ENCODE measurements around the gene ATP6V1D. TPM values are rescaled to one million over a fixed set of nuclear protein-coding genes. Genes with fewer than 3 reads are reported as not detected.

Gene ATP6V1D
- polyA plus RNA-seq, 1 donor (not counting 4 experiments of a cell fraction or from before 2014, with no cell fraction given): 112 TPM

DNA sequence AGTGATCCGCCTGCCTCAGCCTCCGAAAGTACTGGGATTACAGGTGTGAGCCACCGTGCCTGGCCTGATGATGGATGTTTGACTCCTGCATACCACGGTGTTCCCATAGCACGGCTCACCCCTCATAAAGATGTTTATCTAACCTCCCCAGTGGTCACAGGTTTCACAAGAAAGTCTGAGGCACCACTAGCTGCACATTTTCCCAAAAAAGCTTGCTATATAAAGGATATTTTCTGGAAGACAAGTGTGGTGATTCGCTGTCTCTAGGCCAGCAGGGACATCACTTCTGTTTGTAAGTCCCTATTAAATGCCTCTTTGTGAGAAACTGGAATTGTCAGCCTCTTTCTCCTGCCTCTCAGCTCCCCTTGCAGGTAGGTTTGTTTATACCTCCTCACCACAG, 34.1 kb upstream of the ATP6V1D start:
- peaks cover 9% of the 10 kb centered on the region for H4K20me1 ChIP-seq (ENCODE audit: control insufficient read depth, extremely low read depth, insufficient read depth, low read length)
- no peaks in the 10 kb centered on the region for H3K4me1 ChIP-seq (ENCODE audit: control insufficient read depth, extremely low read depth, insufficient read depth, low read length)
- TF ChIP-seq EZH2 (IDR thresholded peaks at IDR 0.05; ENCODE audit: low read length): no peak
- TF ChIP-seq, protein P1, sequence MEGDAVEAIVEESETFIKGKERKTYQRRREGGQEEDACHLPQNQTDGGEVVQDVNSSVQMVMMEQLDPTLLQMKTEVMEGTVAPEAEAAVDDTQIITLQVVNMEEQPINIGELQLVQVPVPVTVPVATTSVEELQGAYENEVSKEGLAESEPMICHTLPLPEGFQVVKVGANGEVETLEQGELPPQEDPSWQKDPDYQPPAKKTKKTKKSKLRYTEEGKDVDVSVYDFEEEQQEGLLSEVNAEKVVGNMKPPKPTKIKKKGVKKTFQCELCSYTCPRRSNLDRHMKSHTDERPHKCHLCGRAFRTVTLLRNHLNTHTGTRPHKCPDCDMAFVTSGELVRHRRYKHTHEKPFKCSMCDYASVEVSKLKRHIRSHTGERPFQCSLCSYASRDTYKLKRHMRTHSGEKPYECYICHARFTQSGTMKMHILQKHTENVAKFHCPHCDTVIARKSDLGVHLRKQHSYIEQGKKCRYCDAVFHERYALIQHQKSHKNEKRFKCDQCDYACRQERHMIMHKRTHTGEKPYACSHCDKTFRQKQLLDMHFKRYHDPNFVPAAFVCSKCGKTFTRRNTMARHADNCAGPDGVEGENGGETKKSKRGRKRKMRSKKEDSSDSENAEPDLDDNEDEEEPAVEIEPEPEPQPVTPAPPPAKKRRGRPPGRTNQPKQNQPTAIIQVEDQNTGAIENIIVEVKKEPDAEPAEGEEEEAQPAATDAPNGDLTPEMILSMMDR (optimal IDR thresholded peaks at IDR 0.05 in 1 of 3, IDR thresholded peaks at IDR 0.05 in 1 of 3, conservative IDR thresholded peaks at IDR 0.05 in 1 of 3; ENCODE audit: extremely low read depth in 1 of 3, insufficient read depth in 2 of 3, low read length in 3 of 3): no peak
- no peak overlapping the region for H3K4me3 ChIP-seq (ENCODE audit: control insufficient read depth in 2 of 3, extremely low read depth in 1 of 3, insufficient read depth in 2 of 3, low read depth in 1 of 3, low read length in 3 of 3)
- no peak overlapping the region for H2AFZ ChIP-seq (ENCODE audit: control insufficient read depth, low read length)
- H3K27ac ChIP-seq (ENCODE audit: control insufficient read depth, insufficient read depth, low read length): no peak overlapping the region
- DNase-seq (ENCODE audit: low read depth, low spot score) (no peak), FAIRE-seq (no peak)
- H3K36me3 ChIP-seq (ENCODE audit: control insufficient read depth in 2 of 2, extremely low read depth in 1 of 2, insufficient read depth in 2 of 2, low read length in 2 of 2): peaks cover 47 to 72% of the 10 kb centered on the region in 2 experiments
- H3K4me2 ChIP-seq (ENCODE audit: control insufficient read depth, extremely low read depth, insufficient read depth, low read depth, low read length): no peak overlapping the region
- peaks cover 2% of the 10 kb centered on the region for H3K9me1 ChIP-seq (ENCODE audit: control insufficient read depth, extremely low read depth, insufficient read depth, low read length)
- dilution Hi-C loops (cut with MboI; ENCODE audit: extremely low pct_ligation_motif_present, low sequenced_read_pairs): no loop called here
- no peak overlapping the region for H3K9ac ChIP-seq (ENCODE audit: control insufficient read depth, extremely low read depth, insufficient read depth, low read length)
- no peaks in the 10 kb centered on the region for H3K9me3 ChIP-seq (ENCODE audit: control insufficient read depth, low read depth, low read length)
- no peaks in the 10 kb centered on the region for H3K27me3 ChIP-seq (ENCODE audit: control insufficient read depth, extremely low read depth, insufficient read depth, low read length)
- H3K79me2 ChIP-seq (ENCODE audit: control insufficient read depth, insufficient read depth, low read length): peaks cover 51% of the 10 kb centered on the region

DNA sequence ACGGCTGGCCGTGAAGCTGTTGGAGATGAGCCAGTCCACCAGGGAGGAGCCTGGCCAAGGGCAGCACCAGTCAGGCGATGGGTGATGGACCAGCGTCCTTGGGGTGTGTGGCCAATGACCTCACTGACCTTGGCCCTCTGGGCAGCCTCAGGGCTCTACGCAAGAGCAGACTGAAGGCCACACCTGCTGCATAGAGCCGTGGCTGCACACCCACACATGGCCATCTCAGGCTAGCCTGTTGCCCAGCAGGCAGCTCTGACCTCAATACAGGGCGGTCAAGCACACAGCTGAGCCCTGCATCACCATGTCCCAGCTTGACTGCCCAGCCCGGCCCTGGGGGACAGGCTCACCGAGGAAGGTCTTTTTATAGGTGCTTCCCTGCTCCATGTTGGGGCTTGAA, 33.2 kb upstream of the ATP6V1D start:
- TF ChIP-seq EZH2 (IDR thresholded peaks at IDR 0.05; ENCODE audit: low read length): no peak
- TF ChIP-seq, protein P1 (optimal IDR thresholded peaks at IDR 0.05 in 1 of 3, IDR thresholded peaks at IDR 0.05 in 1 of 3, conservative IDR thresholded peaks at IDR 0.05 in 1 of 3; ENCODE audit: extremely low read depth in 1 of 3, insufficient read depth in 2 of 3, low read length in 3 of 3): no peak
- no peak overlapping the region for H3K4me3 ChIP-seq (ENCODE audit: control insufficient read depth in 2 of 3, extremely low read depth in 1 of 3, insufficient read depth in 2 of 3, low read depth in 1 of 3, low read length in 3 of 3)
- DNase-seq (ENCODE audit: low read depth, low spot score) (no peak), FAIRE-seq (no peak)
- H3K9ac ChIP-seq (ENCODE audit: control insufficient read depth, extremely low read depth, insufficient read depth, low read length): no peak overlapping the region
- no peak overlapping the region for H3K27ac ChIP-seq (ENCODE audit: control insufficient read depth, insufficient read depth, low read length)
- no peak overlapping the region for H3K4me2 ChIP-seq (ENCODE audit: control insufficient read depth, extremely low read depth, insufficient read depth, low read depth, low read length)
- H2AFZ ChIP-seq (ENCODE audit: control insufficient read depth, low read length): no peak overlapping the region
- peaks cover 43% of the 10 kb centered on the region for H3K79me2 ChIP-seq (ENCODE audit: control insufficient read depth, insufficient read depth, low read length)
- H3K9me1 ChIP-seq (ENCODE audit: control insufficient read depth, extremely low read depth, insufficient read depth, low read length): no peaks in the 10 kb centered on the region
- no peaks in the 10 kb centered on the region for H3K4me1 ChIP-seq (ENCODE audit: control insufficient read depth, extremely low read depth, insufficient read depth, low read length)
- H4K20me1 ChIP-seq (ENCODE audit: control insufficient read depth, extremely low read depth, insufficient read depth, low read length): peaks cover 8% of the 10 kb centered on the region
- dilution Hi-C loops (cut with MboI; ENCODE audit: extremely low pct_ligation_motif_present, low sequenced_read_pairs): no loop called here
- no peaks in the 10 kb centered on the region for H3K9me3 ChIP-seq (ENCODE audit: control insufficient read depth, low read depth, low read length)
- peaks cover 51 to 77% of the 10 kb centered on the region in 2 experiments for H3K36me3 ChIP-seq (ENCODE audit: control insufficient read depth in 2 of 2, extremely low read depth in 1 of 2, insufficient read depth in 2 of 2, low read length in 2 of 2)
- H3K27me3 ChIP-seq (ENCODE audit: control insufficient read depth, extremely low read depth, insufficient read depth, low read length): no peaks in the 10 kb centered on the region

All from keratinocyte (primary cell).